Nephron progenitor cell (in vitro differentiated cells): ENCODE measurements around the gene HTR7.

Experiments
- DNase-seq: peaks from one replicate; pipeline ENCODE4 v3.0.0; 2021
- H3K27ac Mint-ChIP-seq: 2 replicates; pipeline ENCODE4 v1.8.0; 2021; ENCODE audit warnings: mild to moderate bottlenecking, moderate library complexity, mixed read lengths
- H3K27me3 Mint-ChIP-seq: 2 replicates; pipeline ENCODE4 v1.8.0; 2021; ENCODE audit warnings: mild to moderate bottlenecking, low read depth, mixed read lengths; ENCODE audit not compliant: poor library complexity
- H3K36me3 Mint-ChIP-seq: 2 replicates; pipeline ENCODE4 v1.8.0; 2021; ENCODE audit warnings: low read depth, mixed read lengths
- H3K4me1 Mint-ChIP-seq: 2 replicates; pipeline ENCODE4 v1.8.0; 2021; ENCODE audit warnings: mixed read lengths
- H3K4me3 Mint-ChIP-seq: 2 replicates; pipeline ENCODE4 v1.8.0; 2021; ENCODE audit warnings: mild to moderate bottlenecking, moderate library complexity, mixed read lengths
- H3K9me3 Mint-ChIP-seq: 2 replicates; pipeline ENCODE4 v1.8.0; 2021; ENCODE audit warnings: mild to moderate bottlenecking, moderate library complexity, mixed read lengths
- TF ChIP-seq, protein P1 (sequence below): fragments of 200-600 bp; sonication (generic); IDR thresholded peaks from 2 replicates; pipeline ENCODE4 v1.5.0; 2021; ENCODE audit warnings: antibody characterized with exemption

Gene HTR7

DNA sequence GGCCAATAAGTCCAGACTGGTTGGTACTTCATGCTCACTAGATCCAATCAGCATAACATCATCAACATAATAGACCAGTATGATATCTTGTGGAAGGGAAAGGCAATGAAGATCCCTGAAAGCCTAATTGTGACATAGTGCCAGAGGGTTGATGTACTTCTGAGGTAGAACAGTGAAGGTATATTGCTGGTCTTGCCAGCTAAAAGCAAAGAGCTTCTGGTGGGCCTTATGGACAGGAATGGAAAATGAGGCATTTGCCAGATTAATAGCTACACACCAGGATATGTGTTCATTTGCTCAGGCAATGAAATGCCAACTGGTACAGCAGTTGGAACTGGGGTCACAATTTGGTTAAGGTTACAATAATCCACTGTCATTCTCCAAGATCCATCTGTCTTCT is 156.4 kb downstream of the HTR7 start:
- no peaks in the 10 kb centered on the region for H3K9me3 Mint-ChIP-seq
- TF ChIP-seq, protein P1, sequence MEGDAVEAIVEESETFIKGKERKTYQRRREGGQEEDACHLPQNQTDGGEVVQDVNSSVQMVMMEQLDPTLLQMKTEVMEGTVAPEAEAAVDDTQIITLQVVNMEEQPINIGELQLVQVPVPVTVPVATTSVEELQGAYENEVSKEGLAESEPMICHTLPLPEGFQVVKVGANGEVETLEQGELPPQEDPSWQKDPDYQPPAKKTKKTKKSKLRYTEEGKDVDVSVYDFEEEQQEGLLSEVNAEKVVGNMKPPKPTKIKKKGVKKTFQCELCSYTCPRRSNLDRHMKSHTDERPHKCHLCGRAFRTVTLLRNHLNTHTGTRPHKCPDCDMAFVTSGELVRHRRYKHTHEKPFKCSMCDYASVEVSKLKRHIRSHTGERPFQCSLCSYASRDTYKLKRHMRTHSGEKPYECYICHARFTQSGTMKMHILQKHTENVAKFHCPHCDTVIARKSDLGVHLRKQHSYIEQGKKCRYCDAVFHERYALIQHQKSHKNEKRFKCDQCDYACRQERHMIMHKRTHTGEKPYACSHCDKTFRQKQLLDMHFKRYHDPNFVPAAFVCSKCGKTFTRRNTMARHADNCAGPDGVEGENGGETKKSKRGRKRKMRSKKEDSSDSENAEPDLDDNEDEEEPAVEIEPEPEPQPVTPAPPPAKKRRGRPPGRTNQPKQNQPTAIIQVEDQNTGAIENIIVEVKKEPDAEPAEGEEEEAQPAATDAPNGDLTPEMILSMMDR, result no peak
- H3K4me3 Mint-ChIP-seq, result no peak overlapping the region
- H3K27ac Mint-ChIP-seq, result no peak overlapping the region
- no peaks in the 10 kb centered on the region for H3K36me3 Mint-ChIP-seq
- H3K27me3 Mint-ChIP-seq, result peaks cover 4% of the 10 kb centered on the region
- H3K4me1 Mint-ChIP-seq, result no peaks in the 10 kb centered on the region
- no peak for DNase-seq

DNA sequence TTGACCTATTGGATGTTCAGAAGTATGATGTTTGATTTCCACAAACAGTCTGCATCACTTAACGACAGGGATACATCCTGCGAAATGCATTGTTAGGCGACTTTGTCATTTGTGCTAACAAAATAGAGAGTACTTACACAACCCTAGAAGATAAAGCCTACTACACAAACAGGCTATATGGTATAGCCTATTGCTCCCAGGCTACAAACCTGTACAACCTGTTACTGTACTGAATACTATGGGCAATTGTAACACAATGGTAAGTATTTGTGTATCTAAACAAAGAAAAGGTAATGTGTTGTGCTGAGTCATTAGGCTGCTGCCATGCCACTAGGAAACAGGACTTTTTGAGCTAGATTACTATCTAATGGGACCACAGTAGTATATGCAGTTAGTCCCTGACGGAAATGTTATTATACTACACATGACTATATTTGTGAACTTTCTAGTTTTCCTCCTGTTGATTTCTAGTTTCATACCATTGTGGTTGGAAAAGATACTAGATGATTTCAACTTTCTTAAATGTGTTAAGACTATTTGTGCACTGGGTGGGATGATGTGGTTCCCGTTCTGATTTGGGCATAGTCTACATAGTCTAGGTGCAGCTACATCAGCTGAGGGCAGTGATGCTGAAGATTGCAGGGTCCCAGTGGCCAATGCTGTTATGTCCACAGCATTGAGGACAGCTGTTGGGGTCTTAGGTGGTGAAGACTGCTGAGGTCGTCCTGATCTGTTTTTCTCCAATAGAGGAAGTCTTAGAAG is 161.7 kb downstream of the HTR7 start:
- no peak overlapping the region for H3K27ac Mint-ChIP-seq
- no peak overlapping the region for H3K4me3 Mint-ChIP-seq
- TF ChIP-seq, protein P1, result no peak
- peaks cover 19% of the 10 kb centered on the region for H3K9me3 Mint-ChIP-seq
- no peaks in the 10 kb centered on the region for H3K27me3 Mint-ChIP-seq
- DNase-seq, result no peak
- H3K4me1 Mint-ChIP-seq, result no peaks in the 10 kb centered on the region
- no peaks in the 10 kb centered on the region for H3K36me3 Mint-ChIP-seq
